Kidney (tissue), 14 donors: ENCODE data around the gene THADA. TPM values are rescaled to one million over a fixed set of nuclear protein-coding genes. Genes with fewer than 3 reads are reported as not detected.

Experiments
- DNase-seq, 5 donors: peaks; one replicate each; pipeline ENCODE4 v3.0.0-alpha.2; 2013 to 2020
- FAIRE-seq: peaks from 2 replicates; lab custom pipeline; 2012; peaks lifted over from hg19 to GRCh38; lab: Jason Lieb, UNC
- H3K27ac ChIP-seq, 2 donors: one replicate each; pipeline ENCODE4 v1.7.0; 2013; ENCODE audit warnings: low read depth in 2 of 2, low read length in 2 of 2, inconsistent platforms in 1 of 2
- H3K27me3 ChIP-seq: one replicate; pipeline ENCODE4 v1.7.1; 2013; ENCODE audit warnings: low read length, inconsistent platforms; ENCODE audit not compliant: control insufficient read depth, insufficient read depth
- H3K36me3 ChIP-seq, 3 donors: one replicate each; pipeline versions ENCODE4 v1.7.0 to v1.7.1; 2013; ENCODE audit warnings: low read length in 3 of 3, control low read depth in 1 of 3, inconsistent platforms in 1 of 3; ENCODE audit not compliant: insufficient read depth in 3 of 3, control insufficient read depth in 2 of 3
- H3K4me1 ChIP-seq, 3 donors: one replicate each; pipeline versions ENCODE4 v1.7.0 to v1.7.1; 2013; ENCODE audit warnings: low read length in 3 of 3, inconsistent platforms in 1 of 3, low read depth in 1 of 3; ENCODE audit not compliant: control insufficient read depth in 2 of 3, insufficient read depth in 2 of 3
- H3K4me3 ChIP-seq, 3 donors: one replicate each; pipeline versions ENCODE4 v1.7.0 to v1.8.1; 2013; ENCODE audit warnings: low read length in 3 of 3, control low read depth in 1 of 3, inconsistent platforms in 1 of 3
- H3K9ac ChIP-seq, 3 donors: one replicate each; pipeline versions ENCODE4 v1.7.0 to v1.7.1; 2013; ENCODE audit warnings: low read length in 3 of 3, control low read depth in 1 of 3, inconsistent platforms in 1 of 3
- H3K9me3 ChIP-seq, 3 donors: one replicate each; pipeline versions ENCODE4 v1.7.0 to v1.7.1; 2013; ENCODE audit warnings: low read length in 3 of 3, control low read depth in 1 of 3, inconsistent platforms in 1 of 3; ENCODE audit not compliant: control insufficient read depth in 2 of 3, insufficient read depth in 1 of 3
- intact Hi-C: fragments of 100-400 bp; cut with DNase I; formaldehyde crosslinking; loops from one replicate; pipeline ENCODE4 v1.11.1; 2022
- polyA plus RNA-seq: library from polyadenylated mRNA; stranded (reverse); fragments of 350-450 nt; fragmentation: Illumina TruSeq; extraction: RNeasy Lipid Tissue Mini Kit (QIAGEN cat#74804); gene quantifications from one replicate; pipeline ENCODE4 v1.2.3, GENCODE V29; 2014; ENCODE audit warnings: low read depth, low replicate concordance; ENCODE audit not compliant: insufficient read depth
- total RNA-seq: library from RNA; stranded (reverse); fragmentation: NEBNext Ultra II Directional; extraction: Animal tissue kit (Norgen Biotek cat#: 25700); gene quantifications from one replicate; pipeline ENCODE4 v1.2.1, GENCODE V29; 2021
- TF ChIP-seq, protein P1 (sequence below): IDR thresholded peaks from 3 replicates; pipeline ENCODE4 v1.5.1; 2012; ENCODE audit warnings: mild to moderate bottlenecking, moderate library complexity, borderline replicate concordance; ENCODE audit not compliant: insufficient read depth; ENCODE audit errors: extremely low read depth
- donor health status: control.
- donor health status: control.
- donor health status: control.
- donor health status: control.
- donor health status: control.
- donor health status: DM: yes; HTN: yes; CAD: no.
- donor health status: Normal renal cell carcinoma (clear cell type).

Gene THADA
- total and polyA plus RNA-seq, 2 donors from 2014 or later, result 21.4 to 45.1 TPM

DNA sequence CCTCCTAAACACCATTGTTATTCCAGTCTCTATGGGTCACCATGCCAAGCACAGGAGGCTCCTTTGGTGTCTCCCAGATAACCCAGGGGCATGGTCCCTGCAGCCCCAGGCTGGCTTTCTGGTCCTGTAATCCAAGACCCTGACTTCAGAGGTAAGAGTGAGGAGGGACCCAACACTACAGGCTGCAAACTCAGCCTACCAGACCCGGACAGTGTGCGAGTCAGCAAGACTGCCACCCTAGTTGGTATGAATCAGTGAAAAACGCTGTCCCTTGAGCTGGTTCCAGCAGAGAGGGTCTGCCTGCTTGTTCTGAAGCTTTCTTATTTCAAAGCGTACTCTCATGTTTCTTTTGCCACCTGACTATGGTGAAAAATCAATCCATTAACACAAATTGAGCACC, 321.8 kb downstream of the THADA start:
- intact Hi-C loops, result no loop called here
- H3K4me1 ChIP-seq, result peaks cover 3 to 30% (median 29%) of the 10 kb centered on the region in 3 donors

DNA sequence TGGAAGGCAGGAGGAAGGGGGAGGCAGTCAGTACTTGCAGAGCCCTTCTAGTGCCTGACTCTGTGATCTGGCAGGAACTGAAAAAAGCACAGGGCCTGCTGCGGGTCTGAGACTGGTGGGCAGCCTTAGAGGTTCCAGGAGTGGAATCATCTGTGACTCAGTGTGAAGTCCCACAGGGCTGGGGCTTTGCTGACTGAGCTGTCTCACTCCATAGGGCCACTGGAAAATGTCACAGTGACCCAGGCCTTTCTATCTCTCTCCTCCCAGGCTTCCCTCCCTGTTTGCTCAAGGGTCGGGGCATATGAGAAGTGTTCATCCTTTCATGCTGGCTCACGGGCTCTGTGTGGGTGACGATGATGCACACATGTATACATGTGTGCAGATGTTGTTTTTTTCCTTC, 322.3 kb downstream of the THADA start:
- H3K27ac ChIP-seq, result peak overlapping the region in 1 of 2 donors; percentile 74
- TF ChIP-seq, protein P1, sequence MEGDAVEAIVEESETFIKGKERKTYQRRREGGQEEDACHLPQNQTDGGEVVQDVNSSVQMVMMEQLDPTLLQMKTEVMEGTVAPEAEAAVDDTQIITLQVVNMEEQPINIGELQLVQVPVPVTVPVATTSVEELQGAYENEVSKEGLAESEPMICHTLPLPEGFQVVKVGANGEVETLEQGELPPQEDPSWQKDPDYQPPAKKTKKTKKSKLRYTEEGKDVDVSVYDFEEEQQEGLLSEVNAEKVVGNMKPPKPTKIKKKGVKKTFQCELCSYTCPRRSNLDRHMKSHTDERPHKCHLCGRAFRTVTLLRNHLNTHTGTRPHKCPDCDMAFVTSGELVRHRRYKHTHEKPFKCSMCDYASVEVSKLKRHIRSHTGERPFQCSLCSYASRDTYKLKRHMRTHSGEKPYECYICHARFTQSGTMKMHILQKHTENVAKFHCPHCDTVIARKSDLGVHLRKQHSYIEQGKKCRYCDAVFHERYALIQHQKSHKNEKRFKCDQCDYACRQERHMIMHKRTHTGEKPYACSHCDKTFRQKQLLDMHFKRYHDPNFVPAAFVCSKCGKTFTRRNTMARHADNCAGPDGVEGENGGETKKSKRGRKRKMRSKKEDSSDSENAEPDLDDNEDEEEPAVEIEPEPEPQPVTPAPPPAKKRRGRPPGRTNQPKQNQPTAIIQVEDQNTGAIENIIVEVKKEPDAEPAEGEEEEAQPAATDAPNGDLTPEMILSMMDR, result no peak

More for the DNA sequence above, 321.8 kb downstream of the THADA start:
- Histone ChIP-seq H3K4me3 (no peak overlapping the region), H3K27ac (peak overlapping the region; percentile 3 to 74), H3K9me3 (no peaks in the 10 kb centered on the region), H3K36me3 (no peaks in the 10 kb centered on the region), H3K9ac (no peak overlapping the region), H3K27me3 (no peaks in the 10 kb centered on the region)
- TF ChIP-seq, protein P1, result no peak
- FAIRE-seq (no peak), DNase-seq (no peak)

DNA sequence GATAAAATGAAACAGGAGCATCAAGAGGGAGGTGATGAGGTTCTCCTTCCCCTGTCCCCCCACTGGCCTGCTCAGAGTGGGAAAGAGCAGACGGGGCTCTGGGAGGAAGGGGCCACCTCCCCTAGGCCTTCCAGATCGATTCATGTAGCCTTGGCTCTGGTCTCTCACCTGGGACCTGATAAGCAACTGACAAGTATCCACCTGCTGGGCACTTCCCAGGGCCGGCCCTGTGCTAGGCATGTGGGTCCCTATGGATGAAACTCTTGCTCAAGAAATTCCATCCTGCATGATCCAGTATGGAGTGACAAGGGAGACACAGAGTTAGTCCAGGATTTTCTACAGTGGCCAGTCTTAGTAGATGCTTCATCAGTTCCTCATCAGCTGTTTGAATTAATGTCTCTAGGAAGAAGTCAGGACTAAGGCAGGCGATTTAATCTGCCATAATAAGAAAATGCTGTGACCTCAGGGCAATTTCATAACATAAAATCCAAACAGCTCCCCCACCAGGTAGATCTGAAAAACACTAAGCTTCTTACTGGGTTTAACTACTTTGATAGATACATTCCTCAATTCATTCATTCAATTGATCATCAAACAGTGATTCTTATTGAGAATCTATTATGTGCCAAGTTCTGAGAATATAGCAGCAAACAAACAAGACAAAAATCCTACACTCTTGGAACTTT, 324.8 kb downstream of the THADA start:
- FAIRE-seq (no peak), DNase-seq (no peak)
- TF ChIP-seq, protein P1, result no peak
- intact Hi-C loops, result no loop called here
- Histone ChIP-seq H3K4me3 (no peak overlapping the region), H3K36me3 (no peaks in the 10 kb centered on the region), H3K9ac (no peak overlapping the region), H3K4me1 (peaks cover 3 to 21% (median 11%) of the 10 kb centered on the region in 3 donors), H3K27ac (no peak overlapping the region), H3K27me3 (no peaks in the 10 kb centered on the region), H3K9me3 (no peaks in the 10 kb centered on the region)

More for the DNA sequence above, 322.3 kb downstream of the THADA start:
- DNase-seq (no peak), FAIRE-seq (no peak)
- Histone ChIP-seq H3K9ac (no peak overlapping the region), H3K4me1 (peaks cover 3 to 30% (median 28%) of the 10 kb centered on the region in 3 donors), H3K27me3 (no peaks in the 10 kb centered on the region), H3K36me3 (no peaks in the 10 kb centered on the region), H3K9me3 (no peaks in the 10 kb centered on the region), H3K4me3 (no peak overlapping the region)
- intact Hi-C loops, result no loop called here

DNA sequence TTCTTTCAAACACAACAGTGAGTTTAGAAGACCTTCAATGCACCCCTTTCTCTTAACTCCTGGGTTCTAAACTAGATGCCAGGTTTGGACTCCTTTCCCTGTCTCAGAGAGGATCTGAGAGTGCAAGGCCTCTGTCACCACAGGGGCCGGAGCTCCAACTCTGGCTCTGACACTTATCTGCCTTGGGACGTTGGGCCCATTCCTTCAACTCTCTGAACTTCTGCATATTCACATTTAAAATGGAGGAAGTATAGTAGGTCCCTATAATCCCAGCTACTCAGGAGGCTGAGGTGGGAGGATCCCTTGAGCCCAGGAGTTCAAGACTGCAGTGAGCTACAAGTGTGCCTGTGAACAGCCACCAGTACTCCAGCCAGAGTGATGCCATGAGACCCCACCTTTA, 325.4 kb downstream of the THADA start:
- DNase-seq (no peak), FAIRE-seq (no peak)
- no peak overlapping the region for H3K4me3 ChIP-seq
- H3K9me3 ChIP-seq, result no peaks in the 10 kb centered on the region
- no peak overlapping the region for H3K9ac ChIP-seq
- peaks cover 3 to 18% (median 5%) of the 10 kb centered on the region in 3 donors for H3K4me1 ChIP-seq
- no peak overlapping the region for H3K27ac ChIP-seq
- TF ChIP-seq, protein P1, result no peak
- intact Hi-C loops, result no loop called here
- no peaks in the 10 kb centered on the region for H3K36me3 ChIP-seq
- H3K27me3 ChIP-seq, result no peaks in the 10 kb centered on the region
